ENCODE results near the gene ADSS1.

ADSS1 gene

DNA sequence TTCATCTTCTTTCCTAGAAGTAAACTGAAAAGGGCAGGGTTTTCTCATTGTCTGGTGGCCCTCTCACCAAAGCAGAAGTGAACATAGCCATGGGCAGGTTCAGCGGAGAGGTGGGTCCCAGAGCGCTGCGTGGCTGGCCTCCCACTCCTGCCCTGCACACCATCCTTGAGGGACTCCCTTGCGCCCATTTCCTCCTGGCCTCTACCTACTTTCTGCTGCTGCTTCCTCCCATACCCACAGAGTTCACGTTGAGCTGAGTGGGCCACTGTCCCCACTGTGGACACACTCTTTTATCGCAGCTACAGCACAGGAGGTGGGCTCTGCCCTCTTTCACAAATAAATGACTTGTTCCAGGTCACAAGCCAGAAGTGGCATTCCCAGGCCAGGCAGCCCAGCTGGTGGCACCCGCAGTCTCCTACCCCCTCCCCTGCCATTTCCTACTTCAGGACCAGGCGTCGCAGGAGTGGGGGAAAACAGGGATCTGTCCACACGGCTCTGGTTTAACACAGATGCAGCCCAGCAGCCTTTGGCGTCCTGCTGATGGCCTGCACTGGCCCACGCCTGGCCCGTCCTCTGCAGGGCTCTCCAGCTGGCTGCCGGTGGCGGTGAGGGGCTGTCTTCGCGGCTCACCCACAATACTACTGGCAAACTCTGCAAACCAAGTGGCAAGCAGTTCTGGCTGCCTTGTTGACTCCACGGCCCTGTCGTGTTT is 33.8 kb downstream of the ADSS1 start:
- no peak for DNase-seq
- Histone ChIP-seq H3K4me3 (ENCODE audit: low read depth, low read length) (no peak overlapping the region), H3K27me3 (replicated peaks) (no peaks in the 10 kb centered on the region), H3K36me3 (replicated peaks) (peaks cover 24% of the 10 kb centered on the region), H3K27ac (no peak overlapping the region)
- TF ChIP-seq, protein P1, sequence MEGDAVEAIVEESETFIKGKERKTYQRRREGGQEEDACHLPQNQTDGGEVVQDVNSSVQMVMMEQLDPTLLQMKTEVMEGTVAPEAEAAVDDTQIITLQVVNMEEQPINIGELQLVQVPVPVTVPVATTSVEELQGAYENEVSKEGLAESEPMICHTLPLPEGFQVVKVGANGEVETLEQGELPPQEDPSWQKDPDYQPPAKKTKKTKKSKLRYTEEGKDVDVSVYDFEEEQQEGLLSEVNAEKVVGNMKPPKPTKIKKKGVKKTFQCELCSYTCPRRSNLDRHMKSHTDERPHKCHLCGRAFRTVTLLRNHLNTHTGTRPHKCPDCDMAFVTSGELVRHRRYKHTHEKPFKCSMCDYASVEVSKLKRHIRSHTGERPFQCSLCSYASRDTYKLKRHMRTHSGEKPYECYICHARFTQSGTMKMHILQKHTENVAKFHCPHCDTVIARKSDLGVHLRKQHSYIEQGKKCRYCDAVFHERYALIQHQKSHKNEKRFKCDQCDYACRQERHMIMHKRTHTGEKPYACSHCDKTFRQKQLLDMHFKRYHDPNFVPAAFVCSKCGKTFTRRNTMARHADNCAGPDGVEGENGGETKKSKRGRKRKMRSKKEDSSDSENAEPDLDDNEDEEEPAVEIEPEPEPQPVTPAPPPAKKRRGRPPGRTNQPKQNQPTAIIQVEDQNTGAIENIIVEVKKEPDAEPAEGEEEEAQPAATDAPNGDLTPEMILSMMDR (IDR thresholded peaks at IDR 0.05; ENCODE audit: low read depth, low read length, missing control alignments), result no peak
- in situ Hi-C loops (cut with HindIII; ENCODE audit: low pct_ligation_motif_present, low sequenced_read_pairs), result no loop called here

DNA sequence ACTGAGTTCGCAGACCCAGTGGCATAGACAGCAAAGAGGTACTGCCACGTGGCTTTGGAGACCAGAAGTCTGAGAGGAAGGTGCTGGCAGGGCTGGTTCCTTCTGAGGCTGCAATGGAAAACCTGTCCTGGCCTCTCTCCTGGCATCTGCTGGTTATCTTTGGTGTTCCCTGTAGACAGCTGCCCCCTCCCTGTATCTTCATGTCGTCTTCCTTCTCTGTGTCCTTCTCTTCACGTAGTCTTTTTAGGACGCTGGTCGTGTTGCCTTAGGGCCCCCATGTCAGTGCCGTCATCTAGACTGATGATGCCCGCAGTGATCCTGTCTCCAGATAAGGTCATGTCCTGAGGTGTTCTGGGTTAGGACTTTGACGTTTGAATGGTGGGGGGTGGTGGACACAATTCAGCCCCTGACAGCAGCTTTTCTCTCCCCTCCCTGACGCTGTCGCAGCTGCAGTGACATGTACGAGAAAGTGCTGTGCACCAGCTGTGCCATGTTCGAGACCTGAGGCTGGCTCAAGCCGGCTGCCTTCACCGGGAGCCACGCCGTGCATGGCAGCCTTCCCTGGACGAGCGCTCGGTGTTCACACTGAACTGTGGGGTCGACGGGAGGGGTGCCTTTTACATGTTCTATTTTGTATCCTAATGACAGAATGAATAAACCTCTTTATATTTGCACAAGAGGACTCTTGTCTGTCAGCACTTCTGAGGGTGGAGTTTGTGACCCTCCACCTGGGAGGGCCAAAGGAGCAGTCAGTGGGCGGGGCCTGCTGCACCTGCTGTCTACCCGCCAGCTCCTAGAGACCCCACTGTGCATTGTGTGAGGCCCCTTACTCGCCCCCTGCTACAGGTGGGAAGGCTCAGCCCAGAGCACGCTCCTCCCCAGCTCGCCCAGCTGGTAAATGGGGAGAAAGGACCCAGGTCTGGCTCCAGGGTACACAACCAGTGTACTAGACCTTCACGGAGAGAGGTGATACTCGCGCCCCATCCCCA is 35.2 kb downstream of the ADSS1 start:
- peaks cover 24% of the 10 kb centered on the region for H3K36me3 ChIP-seq (replicated peaks)
- H3K4me3 ChIP-seq (ENCODE audit: low read depth, low read length), result no peak overlapping the region
- in situ Hi-C loops (cut with HindIII; ENCODE audit: low pct_ligation_motif_present, low sequenced_read_pairs), result no loop called here
- H3K27me3 ChIP-seq (replicated peaks), result no peaks in the 10 kb centered on the region
- DNase-seq, result no peak
- no peak overlapping the region for H3K27ac ChIP-seq
- TF ChIP-seq, protein P1 (IDR thresholded peaks at IDR 0.05; ENCODE audit: low read depth, low read length, missing control alignments), result no peak

DNA sequence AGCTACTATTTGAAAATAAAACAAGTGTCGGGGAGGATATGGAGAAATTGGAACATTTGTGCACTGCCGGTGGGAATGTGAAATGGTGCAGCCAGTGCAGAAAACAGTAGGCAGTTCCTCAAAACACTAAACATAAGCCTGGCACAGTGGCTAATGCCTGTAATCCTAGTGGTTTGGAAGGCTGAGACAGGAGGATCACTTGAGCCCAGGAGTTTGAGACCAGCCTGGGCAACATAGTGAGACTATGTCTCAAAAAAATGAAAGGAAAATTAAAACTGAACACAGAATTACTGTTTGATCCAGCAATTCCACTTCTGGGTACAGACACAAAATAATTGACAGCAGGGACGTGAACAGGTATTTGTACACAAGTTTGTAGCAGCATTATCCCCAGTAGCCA is 41.5 kb downstream of the ADSS1 start:
- TF ChIP-seq, protein P1 (IDR thresholded peaks at IDR 0.05; ENCODE audit: low read depth, low read length, missing control alignments), result no peak
- Histone ChIP-seq H3K4me3 (ENCODE audit: low read depth, low read length) (no peak overlapping the region), H3K27ac (no peak overlapping the region), H3K27me3 (replicated peaks) (no peaks in the 10 kb centered on the region), H3K36me3 (replicated peaks) (no peaks in the 10 kb centered on the region)
- in situ Hi-C loops (cut with HindIII; ENCODE audit: low pct_ligation_motif_present, low sequenced_read_pairs), result no loop called here
- no peak for DNase-seq

DNA sequence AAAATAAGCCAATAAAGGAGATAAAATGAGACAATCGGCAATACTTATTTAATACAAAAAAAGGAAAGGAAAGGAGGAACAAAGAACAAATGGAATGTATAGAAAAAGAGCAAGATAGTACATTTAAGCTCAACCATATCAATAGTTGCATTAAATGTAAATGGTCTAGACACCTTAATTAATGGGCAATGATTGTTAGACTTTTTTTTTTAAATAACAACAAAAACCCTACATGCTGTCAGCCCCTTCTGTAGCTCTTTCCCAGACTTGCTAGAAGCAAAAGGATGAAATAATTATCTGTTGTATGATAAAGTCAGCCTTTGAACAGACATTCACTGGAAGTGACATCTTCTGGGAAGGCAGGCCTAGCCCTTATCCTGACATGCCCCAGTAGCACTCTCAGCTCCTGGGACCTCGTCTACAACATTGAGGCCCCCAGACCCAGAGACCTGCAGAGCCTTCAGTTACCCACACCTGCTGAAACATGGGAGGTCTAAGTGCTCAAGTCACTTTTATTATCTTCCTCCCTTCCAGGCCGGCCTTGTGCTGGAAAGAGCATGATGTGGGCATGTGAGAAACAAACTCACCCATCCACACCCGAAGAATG is 42.3 kb downstream of the ADSS1 start:
- no peak overlapping the region for H3K4me3 ChIP-seq (ENCODE audit: low read depth, low read length)
- no peak for DNase-seq
- no peak overlapping the region for H3K27ac ChIP-seq
- in situ Hi-C loops (cut with HindIII; ENCODE audit: low pct_ligation_motif_present, low sequenced_read_pairs), result no loop called here
- TF ChIP-seq, protein P1 (IDR thresholded peaks at IDR 0.05; ENCODE audit: low read depth, low read length, missing control alignments), result no peak
- H3K27me3 ChIP-seq (replicated peaks), result no peaks in the 10 kb centered on the region
- H3K36me3 ChIP-seq (replicated peaks), result peaks cover 6% of the 10 kb centered on the region

DNA sequence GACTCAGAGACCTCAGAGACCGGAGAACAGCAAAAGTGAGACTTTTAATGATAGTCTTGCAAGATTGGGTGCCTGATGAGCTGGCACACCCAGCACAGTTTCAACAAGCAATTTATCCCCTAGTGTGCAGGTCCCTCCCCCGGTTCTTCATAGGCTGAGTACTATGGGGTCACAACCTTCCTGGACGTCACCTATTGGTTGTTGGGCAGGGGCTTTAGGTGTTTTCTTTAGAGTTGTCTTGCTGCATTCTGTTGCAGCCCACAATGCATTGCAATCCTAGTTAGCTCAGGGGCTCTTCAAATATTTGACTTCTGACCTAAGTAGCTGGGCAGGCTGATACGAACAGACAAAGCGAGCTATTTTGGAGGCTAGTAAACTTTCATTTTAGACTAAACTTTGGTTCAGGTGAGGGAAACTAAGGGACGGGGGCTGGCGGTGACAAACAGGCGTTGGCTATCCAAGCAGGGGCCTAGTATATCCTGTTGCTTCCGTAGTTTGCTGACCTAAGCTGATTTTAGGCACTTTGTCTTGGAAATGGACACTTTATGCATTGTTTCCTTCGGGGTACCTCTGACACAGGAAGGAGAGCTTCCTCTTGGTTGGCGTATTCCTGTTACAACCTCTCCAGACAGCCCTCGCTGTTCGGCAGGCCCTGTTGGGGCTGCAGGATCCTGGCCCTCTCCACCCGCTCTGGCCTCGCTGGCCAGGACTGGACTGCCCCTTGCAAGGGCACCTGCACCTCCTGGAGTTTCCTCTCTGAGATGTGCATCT is 43.0 kb downstream of the ADSS1 start:
- Histone ChIP-seq H3K4me3 (ENCODE audit: low read depth, low read length) (no peak overlapping the region), H3K27ac (no peak overlapping the region), H3K27me3 (replicated peaks) (no peaks in the 10 kb centered on the region), H3K36me3 (replicated peaks) (peaks cover 13% of the 10 kb centered on the region)
- in situ Hi-C loops (cut with HindIII; ENCODE audit: low pct_ligation_motif_present, low sequenced_read_pairs), result no loop called here
- TF ChIP-seq, protein P1 (IDR thresholded peaks at IDR 0.05; ENCODE audit: low read depth, low read length, missing control alignments), result no peak
- DNase-seq, result no peak
